ENCODE data around the gene PDZRN4.
"Not testable (repeated sequence)": the region's sequence is repeated elsewhere in the genome, so short reads cannot be mapped to it uniquely, and the experiment has no call there.

The PDZRN4 gene

DNA sequence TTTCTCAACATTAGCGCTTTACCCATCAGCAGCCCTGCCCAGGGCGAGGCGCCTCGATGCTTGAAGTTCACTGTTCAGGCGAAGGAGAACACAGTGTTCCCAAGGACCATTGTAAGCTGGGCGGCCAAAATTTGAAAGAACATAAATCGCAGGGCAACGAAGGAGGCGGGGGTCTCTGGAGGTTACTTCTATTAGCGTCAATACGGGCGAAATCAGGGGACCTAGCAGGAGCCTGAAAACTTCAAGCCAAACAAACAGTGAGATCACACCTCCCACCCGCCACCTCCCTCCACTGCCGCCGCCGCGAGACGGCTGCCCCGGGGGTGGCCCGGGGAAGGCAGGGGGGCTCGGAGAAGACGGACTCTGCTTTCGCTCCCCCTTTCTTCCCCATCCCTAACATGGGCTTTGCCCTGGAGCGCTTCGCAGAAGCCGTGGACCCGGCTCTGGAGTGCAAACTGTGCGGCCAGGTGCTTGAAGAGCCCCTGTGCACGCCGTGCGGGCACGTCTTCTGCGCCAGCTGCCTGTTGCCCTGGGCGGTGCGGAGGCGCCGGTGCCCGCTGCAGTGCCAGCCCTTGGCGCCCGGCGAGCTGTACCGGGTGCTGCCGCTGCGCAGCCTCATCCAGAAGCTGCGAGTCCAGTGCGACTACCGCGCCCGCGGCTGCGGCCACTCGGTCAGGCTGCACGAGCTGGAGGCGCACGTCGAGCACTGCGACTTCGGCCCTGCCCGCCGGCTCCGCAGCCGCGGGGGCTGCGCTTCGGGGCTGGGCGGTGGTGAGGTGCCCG is at the start of gene PDZRN4:
TSS of gene PDZRN4 (plus strand) at position 263 of the 783 bp plus-strand sequence.
- no peak for DNase-seq

DNA sequence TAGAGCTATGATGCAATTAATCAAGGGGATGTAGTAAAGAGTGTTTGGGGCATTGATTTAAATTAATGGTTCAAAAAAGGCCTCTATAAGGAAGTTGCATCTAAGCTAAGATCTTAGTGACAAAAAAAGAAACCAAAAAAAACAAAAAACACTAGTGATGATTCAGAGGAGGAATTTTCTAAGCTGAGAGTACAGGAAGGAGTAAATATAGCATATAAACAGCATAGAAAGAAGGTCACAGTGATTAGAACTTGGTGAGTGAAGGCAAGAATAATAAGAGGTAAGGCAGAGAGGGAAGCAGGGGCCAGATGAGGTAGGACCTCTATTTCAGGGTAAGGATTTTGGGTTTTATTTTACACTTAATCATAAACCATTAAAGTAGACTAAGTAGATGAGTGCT is 48.0 kb upstream of the PDZRN4 start:
- DNase-seq, result no peak

DNA sequence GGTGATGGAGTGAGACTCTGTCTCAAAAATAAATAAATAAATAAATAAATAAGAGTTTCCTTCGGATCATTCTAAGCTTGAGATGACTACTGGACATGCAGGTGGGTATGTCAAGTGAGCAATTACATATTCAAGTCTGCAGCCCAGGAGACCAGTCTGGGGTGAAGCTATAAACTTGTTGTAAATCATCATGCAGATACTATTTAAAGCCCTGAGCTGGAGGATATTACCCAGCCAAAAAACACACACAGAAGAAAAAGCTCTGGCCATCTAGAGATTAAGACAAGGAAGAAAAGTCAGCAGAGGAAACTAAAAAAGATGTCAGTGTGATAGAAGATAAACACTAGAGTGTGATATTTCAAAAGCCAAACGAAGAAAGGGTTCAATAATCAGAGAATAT is 47.0 kb upstream of the PDZRN4 start:
- no peak for DNase-seq

DNA sequence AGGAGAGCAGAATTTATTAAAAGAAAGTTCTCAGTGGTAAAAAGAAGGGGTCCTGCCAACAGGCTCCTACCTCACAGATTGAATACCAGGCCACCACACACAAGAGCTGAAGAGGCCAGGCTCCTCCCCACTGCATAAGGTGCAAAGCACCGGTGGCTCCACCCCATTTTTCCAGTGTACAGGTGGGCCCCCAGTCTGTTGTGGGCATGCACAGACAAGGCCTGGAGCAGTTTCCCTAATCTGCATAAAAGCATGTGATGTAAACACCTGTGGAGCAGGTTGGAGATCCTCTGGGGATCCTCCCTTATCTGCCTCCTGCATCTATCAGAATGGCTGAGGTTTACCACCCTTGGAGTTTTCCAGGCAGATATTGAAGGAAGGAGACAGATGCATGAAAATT is 45.7 kb upstream of the PDZRN4 start:
- DNase-seq, result no peak

DNA sequence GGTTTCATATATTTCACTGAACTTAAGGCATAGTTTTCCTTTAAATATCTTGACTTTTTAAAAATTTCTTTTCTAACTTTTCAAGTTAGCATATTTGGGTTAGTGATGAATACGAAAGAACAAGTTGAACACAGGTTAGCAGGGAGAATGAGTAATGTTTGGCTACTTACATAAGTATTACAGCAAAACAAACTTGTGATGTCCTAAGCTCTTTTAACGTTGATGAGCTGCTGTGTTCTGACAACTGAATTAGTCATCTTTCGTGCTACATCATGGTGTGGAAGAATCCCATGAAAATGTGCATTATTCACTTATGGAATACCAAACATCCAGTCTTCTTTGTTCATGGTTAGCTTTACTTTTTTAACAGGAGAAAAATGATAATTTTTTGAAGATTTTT is 36.3 kb upstream of the PDZRN4 start:
- DNase-seq, result no peak

DNA sequence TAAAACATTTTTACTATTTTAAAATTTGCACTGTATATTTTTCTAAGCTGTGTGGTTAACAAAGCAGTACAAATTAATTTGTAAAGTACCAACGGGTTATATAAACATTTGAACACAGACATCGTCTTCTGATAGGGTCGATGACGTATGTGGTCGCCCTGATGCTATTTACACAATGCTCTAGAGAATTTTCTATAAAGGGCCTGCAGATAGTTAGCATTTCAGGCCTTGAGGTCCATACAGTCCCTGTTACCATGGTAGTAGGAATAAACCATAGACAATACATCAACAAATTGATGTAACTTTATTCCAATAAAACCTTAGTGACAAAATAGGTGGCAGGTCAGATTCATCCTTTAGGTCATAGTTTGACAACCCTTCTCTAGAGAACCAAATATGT is 25.7 kb upstream of the PDZRN4 start:
- DNase-seq, result no peak

DNA sequence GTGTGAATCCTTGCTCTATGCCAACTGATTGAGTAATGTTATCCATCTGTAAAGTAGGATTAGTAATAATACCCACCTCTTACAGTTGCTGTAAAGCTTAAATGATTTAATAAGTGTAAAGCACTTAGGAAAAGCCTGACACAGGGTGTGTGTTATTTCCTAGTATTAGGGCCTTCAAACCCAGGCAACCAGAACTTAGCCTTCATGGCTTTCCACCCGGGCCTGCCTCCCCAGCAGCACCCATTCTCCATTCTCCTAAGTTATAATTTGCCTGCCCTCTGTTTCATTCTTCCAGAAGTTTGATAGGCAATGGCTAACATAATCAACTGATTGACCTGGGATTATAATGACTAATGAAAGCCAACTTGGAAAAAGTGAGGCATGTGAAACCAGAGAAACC is 20.4 kb upstream of the PDZRN4 start:
- no peak for DNase-seq

DNA sequence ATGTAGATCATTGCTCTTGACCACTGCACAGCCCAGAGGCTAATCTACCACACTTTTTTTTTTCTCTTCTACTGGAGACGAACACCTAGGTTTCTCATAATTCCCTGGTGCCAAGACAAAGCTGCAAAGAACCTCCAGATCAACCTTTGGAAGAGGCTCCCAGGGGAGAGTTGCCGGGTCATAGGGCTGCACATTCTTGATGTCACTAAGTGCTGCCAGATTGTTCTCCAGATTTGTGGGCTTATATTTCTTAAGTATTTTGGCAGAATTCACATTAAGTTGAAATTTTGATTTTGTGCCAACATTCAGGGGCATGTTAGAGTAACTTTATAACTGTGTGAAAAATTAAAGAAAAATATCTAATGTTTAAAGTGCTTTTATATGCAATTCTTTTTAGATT is 13.5 kb upstream of the PDZRN4 start:
- DNase-seq, result no peak

DNA sequence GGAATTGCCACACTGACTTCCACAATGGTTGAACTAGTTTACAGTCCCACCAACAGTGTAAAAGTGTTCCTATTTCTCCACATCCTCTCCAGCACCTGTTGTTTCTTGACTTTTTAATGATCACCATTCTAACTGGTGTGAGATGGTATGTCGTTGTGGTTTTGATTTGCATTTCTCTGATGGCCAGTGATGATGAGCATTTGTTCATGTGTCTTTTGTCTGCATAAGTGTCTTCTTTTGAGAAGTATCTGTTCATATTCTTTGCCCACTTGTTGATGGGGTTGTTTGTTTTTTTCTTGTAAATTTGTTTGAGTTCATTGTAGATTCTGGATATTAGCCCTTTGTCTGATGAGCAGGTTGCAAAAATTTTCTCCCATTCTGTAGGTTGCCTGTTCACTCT is 8.6 kb upstream of the PDZRN4 start:
- DNase-seq, result not testable (repeated sequence)

DNA sequence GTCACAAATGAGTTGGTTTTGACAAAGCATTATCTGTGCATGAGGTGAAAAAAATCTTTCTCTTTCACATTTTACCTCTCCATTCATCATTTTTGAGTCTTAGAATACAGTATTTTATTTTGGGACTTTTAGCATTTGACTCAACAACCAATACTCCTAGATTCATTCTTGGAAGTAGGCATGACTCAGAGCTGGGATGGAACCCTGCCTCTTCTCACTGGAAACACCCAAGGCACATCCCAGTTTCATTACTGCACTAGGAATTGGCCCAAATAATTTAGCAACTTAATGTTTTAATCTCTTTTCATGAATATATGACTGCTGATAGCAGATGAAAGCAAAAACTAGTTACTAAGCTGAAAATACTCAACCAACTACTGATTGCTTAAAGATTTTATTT is 3.3 kb upstream of the PDZRN4 start:
- DNase-seq, result no peak

DNA sequence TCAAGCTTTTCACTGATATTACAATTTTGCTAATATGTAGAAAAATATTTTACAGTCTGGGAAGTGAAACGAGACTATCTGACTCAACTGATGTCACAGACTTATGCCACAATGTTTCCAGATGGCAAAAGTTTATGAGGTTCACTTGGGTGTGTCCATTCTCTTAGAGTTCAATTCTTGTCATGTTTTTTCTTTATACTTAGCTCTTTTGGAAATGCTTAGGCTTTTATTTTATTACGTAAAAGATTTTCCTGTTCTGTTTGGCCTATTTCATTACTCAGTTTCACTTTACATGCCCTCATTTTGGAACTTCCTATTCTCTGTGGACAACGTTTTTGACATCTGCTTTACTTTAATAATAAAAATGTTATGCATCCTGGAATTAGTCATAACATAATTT is 2.1 kb upstream of the PDZRN4 start:
- DNase-seq, result no peak

DNA sequence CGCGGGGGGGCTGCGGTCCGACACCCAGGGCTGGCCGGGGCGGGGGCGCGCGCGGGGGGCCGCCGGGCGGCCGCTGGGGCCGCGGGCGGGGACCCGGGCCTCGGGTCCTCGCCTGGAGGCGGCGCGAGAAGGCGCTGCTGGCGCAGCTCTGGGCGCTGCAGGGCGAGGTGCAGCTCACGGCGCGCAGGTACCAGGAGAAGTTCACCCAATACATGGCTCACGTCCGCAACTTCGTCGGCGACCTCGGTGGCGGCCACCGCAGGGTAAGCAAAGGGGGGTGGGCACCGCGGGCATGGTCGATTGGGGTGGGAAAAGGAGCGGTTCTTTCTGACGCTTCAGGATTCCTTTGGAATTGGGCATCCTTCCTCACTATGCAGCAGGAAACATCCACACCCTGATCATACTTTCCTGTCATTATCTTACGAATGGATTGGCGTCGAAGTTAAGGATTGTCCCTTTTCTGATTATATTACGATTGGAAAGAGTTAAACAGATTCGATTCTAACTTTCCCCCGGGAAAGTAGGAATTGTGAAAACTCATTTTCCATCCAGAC is 798 bp downstream of the PDZRN4 start:
- no peak for DNase-seq

DNA sequence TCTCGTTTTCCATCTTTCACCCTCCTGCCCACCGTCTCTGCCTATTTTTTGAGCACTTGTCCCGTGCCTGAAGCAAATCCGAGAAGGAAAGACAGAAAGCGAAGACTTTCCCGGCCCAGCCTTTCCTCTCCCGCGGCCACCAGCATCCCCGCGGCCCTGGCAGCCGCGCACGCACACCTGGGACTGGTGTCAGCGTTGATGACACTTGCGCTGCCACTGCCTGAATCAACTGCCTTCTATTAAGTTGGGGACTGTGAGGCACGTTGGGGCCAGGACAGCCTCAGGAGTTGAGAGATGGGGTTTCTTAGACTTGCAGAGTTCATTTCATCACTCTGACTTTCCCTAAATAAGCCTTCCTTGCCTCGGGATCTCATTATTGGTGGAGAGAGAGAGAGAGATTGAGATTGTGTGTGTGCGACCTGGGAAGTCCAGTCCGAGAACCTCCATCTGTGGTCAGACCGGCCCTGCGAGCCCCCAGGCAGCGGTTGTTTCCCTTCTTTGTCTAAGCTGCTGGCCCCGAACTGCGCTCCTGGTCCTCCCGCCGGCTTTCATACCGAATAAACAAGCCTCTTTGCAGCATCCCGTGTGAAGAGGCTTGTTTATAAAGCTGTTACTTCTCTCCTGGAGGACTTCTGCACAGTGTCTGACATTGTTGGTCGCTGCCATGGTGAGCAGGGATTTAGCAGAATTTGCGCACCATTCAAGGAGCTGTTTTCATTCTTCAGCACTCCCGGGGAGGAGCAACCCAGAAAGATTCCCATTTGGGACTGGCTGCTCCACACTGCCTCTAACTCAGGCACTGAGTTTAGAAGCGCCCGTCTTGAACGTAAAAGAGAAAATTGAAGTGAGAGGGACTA is 1.5 kb downstream of the PDZRN4 start:
- peak; percentile 18 for DNase-seq

DNA sequence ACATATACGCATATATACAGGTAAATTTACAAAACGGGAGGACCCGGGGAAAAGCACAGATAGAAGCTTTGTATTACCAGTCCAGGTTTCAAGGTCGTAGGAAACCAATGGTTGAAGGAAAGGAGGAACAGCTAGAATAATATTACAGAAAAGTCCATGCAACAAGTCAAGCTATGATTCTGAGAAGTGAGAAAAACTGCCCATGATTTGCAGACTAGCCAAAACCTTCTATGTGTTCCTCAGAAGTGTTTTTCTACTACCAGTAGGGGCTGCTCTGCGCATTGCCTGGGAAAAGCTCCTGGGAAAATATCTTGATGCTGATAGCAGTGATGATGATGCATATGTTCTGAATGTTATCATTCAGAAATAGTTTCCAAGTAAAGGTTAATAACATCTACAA is 2.2 kb downstream of the PDZRN4 start:
- no peak for DNase-seq

DNA sequence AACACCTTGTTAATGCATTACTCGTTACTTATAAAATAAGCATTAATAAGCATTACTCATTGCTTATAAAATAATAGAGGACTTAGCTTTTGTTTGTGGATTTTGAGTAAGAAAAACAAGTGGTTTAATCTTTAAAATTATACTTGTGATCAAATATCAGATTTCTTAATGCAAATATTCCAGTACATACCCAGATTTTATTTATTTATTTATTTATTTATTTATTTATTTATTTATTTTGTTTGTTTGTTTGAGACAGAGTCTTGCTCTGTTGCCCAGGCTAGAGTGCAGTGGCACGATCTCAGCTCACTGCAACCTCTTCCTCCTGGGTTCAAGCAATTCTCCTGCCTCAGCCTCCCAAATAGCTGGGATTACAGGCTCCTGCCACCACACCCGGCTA is 3.4 kb downstream of the PDZRN4 start:
- DNase-seq, result not testable (repeated sequence)

DNA sequence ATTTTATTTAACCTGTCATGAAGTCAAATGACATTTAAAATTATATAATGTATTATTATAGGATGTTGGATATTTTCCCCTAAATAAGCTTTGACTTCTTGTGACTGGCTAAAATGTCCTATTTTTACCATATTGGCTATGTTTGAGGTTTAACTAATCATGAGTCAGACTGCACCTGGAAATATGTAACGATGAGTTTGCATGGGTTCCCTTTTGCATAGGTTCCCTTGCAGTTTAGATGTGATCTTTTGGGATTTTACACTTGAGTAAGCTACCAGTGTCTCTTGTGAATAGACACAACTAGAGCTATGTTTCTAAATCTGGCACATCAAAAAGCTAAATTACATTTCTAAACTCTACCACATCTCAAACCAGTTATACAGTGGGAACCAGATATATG is 5.2 kb downstream of the PDZRN4 start:
- DNase-seq, result no peak

DNA sequence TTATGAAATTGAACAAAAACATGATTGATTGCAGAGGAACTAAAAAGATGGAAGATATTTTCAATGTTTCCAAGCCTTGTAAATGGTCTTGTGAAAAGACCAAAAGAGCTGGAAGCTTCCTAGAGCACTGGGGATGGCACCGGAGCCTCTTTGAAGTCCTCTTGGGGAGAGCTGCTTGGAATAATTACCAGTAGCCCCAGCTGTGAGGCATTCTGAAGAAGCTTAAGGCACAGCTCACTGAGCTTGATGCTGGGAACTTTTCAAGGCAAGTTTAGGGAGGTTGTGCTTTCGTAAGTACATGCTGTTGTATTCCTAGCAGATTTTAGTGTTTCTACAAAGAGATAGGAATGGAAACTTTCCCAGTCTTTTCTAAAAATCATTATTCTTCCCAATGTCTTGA is 13.9 kb downstream of the PDZRN4 start:
- no peak for DNase-seq

DNA sequence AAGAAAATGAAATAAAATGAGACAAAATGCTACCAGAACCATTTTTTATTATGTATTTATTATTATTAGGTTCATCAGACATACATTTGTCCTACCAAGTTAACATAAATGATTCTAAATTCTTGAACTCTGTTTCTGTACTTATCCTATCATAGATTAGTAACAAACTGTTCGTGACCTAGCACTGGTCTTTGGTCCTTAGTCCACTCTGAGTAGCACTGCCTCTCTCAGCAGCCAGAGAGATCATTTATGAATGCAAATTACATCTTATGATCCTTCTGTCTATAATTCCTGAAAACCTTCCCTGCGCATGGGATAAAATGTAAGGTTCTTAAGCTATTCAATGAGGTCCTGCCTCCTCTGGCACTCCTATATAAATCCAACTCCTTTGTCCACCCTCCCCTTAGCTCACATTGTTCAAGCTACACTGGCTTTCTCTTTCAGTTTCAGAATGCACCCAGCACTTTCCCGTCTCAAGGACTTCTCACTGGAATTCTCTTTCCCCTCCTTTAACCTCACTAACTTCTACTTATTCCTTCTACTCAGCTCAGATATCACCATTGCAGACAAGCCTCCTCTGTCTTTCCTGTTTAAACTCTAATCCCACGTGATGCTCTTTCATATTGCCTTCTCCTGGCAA is 17.1 kb downstream of the PDZRN4 start:
- DNase-seq, result peak; percentile 48

DNA sequence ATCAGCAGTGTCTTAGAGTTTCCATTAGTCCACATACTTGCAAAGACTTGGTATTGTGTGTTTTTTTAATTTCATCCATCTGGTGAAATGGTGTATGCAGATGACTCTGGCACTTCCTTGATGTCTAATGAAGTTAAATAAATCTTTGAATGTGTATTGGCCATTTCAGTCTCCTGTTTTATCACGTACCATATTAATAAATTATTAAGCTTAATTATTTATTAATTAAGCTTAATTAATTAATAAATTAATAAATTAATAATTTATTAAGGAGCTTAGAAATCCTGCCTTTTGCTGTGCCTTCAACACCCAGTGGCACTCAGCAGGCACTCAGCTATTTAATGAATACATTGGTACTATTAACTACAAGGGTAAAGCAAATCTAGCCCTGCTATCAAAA is 18.2 kb downstream of the PDZRN4 start:
- DNase-seq, result no peak

DNA sequence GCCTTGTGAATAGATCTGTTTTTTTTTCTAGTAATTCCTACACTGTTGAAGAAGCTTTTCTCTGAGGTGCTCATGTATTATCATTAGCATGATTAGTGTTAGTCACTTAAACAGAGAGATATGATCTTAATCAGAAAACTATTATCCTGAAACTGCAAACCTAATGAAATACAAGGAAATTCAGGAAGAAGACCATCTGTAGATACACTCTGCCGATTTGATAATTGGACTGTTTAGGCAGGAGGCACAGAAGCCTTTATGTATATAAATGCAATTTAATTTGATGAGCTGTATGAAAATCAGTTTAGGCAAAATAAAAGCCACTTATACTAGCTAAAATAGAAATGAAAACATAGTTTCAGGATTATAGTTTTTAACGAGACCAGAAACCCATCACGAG is 23.3 kb downstream of the PDZRN4 start:
- DNase-seq, result no peak

DNA sequence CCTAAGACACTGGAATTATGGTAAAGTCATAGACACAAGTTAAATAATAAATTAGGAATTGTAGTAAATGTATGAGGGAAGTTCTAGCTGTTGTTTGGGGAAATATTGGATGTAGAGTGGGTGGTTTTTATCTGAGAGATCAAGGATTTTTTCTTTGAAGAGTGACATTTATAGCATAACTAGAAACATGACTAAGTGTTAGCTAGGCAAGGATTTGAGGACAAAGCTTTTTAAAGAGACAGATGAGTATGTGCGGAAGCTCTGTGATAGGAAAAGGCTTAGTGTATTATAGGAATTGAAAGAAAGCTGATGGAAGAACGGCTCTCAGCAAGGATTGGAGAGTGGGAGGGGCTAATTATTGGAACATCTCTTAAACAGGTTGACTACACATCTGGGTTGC is 24.5 kb downstream of the PDZRN4 start:
- no peak for DNase-seq

DNA sequence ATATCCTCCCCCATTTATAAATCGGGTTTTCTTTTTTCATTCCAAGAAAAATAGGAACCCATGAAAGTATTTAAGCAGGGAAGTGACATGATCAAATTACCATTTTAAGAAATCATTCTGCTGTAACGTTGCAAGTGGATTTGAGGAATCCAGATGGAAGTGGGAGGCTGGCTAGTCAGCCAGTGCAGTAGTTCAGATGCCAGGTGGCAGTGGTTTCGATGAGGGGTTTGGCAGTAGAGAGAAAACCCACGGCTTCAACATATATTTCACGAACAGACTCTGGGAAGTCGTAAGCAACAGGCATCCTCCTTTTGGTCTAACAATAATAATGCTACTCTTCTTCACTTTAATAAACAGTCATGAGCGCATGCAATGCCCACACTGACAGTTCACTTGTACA is 25.0 kb downstream of the PDZRN4 start:
- peak; percentile 53 for DNase-seq

DNA sequence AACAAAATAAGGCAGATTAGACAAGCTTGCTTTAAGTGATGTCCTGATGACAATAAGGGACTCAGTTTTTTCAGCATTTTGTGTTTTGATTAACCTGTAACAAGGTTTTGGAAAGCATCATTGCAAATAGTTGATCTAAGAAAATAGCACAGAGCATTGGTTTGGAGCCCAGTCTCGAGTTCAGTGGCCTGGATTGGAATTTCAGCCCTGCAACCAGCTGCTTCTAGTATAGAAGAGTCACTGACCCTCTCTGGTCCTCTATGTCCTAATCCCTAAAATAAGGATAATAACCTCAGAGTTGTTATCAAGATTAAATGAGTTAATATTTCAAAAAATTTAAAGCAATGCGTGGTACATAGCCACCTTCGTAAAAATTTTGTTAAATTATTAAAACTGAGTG is 25.5 kb downstream of the PDZRN4 start:
- no peak for DNase-seq

DNA sequence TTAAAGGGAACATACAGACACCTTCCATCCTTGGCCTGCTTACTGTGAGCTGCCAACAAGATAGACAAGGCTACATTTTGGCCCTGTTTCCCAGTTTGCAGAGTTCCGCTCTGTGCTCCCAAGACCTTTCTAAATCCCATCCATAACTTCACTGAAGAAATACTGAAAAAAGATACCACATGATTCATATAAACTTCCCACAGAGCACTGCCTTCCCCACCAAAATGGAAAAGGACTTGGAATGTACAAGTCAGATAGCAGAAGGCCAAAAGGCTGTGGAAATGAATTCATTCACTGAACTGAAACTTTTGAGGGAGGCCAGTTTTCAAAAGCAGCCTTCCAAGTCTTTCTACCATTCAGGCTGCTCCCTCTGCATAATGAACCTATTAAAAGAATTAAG is 29.6 kb downstream of the PDZRN4 start:
- DNase-seq, result no peak
